ENCODE data around the gene KCNAB1.

KCNAB1 gene

DNA sequence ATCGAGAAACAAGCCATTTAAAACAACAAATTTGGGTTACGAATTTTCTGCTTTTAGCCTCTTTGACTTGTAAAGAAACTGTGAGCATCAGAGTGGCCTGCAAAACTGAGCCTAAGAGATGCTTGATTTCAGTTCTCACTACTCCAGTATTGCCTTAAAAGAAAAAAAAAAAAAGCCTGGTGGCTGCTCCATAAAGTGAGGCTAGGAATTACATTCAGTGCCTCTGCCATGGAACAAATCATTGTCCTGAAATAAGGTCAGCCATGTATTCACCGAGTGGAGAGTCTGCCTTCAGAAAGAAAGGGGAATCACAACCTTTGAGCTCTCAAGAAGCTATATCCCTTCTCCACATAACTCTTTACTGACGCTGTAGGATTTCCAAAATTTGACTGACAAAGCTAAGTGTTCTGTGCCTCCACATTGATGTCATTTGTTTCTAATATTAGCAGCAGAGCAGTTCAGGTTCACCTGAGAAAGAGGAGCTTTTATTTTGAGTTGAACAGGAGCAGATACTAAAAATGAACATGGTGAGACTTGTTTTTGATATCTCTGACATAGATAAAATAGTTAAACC is 297.3 kb downstream of the KCNAB1 start:
- DNase-seq: no peak

DNA sequence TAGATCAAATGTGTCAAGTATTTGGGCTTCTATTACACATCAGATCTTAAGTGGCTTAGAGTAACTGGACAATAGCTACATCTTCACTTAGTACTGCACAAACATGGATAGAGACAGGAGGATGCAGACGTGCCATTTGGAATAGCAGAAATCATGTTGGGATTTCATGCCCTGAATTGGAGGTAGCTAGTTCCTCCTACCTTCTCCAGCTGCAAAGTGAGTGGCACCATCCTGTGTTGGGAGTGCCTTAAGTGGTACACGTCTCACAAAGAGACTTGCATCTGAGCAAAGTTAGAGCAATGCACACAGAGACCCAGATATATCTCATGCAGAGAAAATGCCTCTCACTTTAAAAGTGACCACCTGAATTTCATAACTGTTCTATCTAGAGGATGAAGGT is 298.1 kb downstream of the KCNAB1 start:
- DNase-seq: no peak

- no peak for DNase-seq
These were observed 301.2 kb downstream of the KCNAB1 start for GRCh38 chr3:156421534-156421933.

GRCh38 chr3:156424758-156425157 is 304.4 kb downstream of the KCNAB1 start:
- DNase-seq: no peak

DNA sequence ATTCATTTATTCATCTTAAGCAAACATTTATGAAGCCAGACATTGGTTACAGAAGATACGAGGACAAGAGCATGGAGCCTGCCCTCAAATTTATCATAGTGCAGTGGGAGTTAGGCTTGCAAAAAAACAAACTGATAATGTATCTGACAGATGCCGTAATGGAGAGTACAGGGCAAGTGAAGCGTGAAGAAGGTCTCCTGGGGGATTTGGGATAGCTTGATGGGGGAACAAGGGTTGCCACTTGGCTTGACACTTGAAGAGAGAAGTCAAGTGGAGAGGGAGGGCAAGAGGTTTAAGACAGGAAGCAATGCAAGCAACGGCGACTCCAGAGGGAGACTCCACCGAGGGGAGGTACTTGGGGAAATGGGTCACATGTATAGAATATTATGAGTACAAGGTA is 305.3 kb downstream of the KCNAB1 start:
- no peak for DNase-seq

DNA sequence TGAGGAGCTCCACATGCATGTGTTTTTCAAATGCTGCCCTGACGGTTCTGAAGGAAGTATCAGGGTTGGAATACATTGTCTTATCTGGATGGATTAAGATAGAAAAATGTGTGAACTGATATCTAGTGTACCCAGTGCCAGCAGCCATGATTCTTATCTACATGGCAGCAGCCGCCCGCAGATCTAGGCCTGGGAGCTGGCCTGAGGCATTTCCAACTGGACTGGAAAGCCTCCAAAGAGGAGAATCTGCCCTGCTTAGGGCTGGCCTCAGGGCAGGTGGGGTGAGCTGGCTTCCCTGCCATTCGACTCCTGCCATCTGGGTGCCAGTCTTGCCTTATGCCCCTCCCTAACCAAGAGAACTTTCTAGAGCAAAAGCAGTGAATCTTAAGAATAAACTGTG is 308.7 kb downstream of the KCNAB1 start:
- no peak for DNase-seq

DNA sequence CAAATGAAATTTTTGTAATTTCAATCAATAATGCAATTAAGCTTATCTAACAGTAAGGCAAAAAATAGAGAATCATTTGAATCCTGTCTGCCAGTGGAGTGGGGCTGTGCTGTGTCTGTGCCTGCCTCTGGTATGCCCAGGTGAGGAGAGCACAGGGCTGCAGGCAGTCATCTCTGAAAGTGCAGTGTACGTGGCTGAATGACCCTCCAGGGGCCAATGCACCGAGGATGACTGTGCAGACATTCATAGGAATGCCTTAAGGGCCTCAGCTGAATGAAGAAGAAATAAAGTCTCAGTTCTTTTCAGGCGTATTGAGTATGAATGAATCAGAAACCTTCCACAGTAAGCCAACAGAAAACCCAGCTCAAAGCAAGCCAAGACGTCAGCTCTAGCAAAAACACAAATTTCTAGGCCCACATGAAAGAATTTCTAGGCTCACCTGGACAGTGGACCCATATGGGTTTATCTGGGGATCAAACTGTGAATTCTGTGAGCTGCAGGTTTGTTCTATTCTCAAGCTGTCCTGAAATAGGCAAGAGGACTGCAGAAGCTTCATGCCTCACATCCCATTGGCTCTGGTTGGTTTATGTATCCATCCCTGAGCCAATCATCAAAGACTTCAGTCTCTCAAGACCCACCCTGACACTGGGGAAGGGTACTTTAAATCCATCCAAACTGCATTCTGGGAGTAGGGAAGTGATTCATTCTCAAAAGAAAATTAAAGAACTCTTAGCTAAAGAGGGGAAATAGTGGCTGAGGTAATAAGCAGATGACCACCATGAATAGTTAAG is 311.2 kb downstream of the KCNAB1 start:
- DNase-seq: no peak

DNA sequence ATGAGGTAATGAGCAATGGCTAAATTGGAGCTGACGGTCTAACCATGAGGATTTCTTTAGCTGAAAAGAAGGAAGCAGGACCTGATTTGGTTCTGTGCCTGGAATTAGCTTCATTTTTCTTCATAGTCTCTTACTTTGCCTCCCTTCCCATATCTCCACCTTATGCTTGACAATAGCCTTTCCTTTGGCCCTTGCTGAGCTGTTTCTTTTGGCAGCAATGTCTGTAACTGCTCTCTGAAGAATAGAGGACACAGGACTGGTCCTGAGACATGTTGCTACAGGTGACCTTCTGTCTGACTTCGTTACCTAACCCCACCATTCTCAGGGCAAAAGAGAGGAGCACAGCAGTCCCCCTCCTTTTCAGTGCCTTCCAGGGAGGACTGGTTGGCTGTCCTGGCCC is 312.2 kb downstream of the KCNAB1 start:
- no peak for DNase-seq

DNA sequence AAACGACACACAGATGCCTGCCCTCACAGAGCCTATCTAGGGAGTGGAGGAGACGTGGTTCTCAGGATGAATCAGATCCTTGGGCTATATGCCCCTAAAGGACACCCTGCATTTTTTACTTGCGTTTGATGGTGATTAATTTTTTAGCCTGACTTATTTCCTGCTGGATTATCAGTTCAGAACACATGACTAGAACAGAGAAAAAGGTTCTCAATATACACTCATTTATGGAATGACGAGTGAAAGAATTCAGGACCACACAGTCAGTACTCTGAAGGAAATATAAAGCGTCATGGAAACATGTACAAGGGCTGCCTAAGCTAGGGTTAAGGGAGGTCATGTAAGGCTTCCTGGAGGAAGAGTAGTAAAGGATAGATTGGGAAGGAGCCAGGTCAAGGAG is 312.8 kb downstream of the KCNAB1 start:
- DNase-seq: no peak

DNA sequence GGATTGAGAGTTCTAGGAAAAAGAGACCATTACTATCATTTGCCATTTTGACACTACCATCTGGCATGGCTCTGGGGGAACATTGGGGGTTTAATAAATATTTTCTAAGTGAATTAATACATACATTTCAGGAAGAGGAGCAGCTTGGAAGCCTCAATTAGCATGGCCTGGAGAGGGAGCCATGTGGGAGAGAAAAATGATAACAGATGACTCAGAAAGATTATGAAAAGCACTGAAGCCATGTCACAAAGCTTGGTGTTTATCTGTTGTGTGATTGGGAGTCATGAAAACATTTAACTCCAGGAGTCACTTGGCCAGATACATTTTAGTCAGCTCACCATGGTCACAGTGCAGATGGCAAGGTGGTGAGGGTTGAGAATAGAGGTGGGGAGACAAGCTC is 313.5 kb downstream of the KCNAB1 start:
- DNase-seq: no peak

- DNase-seq: no peak
These were observed 314.5 kb downstream of the KCNAB1 start for GRCh38 chr3:156434921-156435320.

DNA sequence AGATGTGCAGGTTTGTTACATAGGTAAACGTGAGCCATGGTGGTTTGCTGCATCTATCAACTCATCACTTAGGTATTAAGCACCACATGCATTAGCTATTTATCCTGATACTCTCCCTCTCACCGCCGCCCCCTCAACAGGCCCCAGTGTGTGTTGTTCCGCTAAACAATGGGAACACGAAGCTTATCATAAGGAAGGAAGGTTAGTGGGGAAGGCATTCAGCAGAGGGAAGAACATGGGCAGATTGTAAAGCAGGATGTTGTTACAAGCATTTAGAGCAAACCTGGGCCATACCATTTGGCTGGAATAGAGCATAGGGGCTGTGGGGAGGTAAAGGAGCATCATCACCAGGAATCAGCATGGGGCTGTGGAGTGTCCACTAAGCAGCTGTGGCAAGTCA is 322.7 kb downstream of the KCNAB1 start:
- DNase-seq: no peak

DNA sequence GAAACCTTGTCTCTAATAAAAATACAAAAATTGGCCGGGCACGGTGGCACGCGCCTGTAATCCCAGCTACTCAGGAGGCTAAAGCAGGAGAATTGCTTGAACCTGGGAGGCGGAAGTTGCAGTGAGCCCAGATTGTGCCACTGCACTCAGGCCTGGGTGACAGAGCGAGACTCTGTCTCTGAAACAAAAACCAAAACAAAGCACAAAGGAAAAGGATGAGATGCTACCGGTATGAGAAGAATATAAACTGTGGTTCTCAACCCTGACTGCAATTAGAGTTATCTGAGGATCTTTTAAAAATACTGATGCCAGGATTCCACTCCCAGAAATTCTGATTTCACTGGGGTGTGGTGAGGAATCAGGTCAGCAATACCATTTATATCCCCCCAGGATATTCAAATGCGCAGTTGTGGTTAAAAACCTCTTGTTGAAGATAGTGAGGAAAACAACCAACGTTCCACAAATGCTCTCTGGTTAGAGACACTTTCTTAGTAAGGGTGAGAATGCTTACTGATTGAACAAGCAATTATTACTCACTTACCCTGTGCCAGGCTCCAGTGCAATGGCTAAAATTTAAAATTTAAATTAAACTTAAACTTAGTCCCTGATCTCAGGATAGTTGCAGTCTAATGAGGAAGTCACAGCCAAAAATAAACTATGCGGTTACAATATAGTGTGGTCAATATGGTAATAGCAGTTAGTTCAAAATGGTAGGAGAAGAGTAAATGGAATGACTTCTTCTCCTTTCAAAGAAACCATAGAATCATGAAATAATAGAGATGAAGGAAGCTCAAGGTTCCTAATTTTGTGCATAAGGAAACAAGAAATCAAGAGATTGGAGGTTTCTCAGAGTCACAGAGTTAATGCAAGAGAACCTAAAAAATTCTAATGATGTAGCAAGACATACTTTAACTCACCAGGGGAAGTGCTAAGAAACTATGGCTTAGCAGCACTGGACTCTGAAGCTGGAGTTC is 325.0 kb downstream of the KCNAB1 start:
- DNase-seq: no peak

DNA sequence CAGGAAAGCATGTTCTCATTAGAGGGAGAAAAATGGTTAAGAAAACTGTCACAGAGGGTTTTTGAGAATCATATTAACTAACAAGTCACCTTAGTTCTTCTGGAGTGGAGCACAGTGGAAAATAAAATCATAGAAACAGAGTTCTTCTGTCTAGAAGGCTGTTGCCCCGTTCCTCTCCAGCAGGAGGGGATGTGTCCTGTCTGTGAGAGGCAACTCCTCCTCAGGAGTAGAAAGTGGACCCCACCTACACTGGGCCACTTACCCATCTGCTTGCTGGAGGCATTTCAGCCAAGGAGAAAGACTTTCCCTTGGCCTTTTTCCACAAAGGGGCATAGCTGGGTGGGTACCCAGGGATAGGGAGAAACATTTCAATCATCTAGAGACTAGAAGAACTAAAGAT is 327.9 kb downstream of the KCNAB1 start:
- peak; percentile 39 for DNase-seq

DNA sequence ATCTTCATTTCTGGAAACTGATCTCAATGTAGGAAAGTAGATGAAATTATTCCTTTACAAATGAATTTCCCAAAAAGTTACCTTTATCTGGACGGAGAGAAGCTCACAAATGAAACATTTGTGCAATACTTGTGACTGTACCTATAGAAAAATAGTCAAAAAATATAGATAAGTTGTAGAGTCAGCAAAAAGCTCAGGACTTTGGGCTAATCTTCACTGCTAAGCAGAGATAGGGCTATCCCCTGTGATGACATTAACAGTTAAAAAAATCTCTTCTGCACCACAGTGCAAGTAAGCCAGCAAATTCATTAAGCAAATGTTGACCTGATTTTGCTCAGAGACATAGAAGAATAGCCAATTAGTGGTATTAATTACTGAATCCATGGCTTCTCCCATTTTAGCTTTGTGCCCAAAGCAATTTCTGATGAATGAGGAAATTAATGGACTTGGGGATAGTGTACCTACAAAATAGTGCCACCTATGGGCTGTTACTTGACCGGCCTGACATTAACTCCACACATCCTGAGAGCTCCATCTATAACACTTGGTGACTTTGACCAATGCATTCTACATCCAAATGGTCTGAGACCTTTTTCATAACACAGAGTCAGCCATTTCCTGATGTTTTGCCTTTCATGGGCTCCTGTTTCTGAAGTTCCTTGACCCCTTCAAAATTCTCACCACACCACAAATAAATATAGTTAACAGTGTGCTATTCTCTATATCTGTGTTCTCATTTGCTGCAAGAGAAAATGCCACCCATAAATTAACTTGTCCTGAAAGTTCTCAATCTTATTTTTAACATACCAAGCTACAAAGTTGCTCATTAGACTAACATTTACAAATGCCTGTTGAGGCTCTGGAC is 329.6 kb downstream of the KCNAB1 start:
- DNase-seq: peak; percentile 19

DNA sequence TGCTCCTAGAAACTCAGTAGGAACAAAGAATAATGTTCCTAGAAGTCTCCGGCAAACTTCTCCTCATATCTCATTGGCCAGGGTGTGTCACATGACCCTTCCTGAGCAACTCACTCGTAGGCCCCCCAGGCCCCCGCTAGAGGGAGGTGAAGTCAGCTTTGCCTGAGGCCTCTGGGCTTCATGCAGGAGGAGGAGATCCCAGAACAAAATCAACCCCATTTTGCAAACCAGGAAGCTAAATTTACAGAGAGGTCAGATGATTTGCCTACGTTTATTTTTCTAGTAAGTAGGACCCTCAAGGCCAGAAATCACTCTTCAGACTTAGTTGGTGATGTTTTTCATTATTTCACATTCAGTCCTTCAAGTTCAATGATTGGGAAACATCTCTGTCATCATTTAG is 335.5 kb downstream of the KCNAB1 start:
- DNase-seq: no peak

DNA sequence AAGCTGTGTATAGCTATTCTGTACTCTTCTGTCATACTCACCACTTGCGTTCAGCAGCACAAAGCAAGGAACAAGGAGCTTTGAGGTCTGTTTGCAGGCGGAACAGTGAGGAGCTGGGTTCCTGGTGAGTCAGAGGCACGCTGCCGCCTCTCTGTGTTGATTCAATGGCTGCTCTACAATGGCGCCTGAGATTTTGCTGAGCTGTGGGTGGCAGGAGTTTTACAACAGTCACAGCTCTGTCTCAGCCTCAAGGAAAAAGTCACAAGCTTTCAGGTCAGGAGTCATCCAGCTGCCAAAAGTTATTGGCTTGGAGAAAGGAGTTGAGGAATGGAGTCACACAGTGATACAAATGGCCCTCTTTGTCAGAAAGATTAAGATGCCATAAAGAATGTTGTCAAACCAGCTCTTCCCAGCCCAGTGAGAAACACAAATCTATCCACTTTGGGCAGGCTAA is 336.4 kb downstream of the KCNAB1 start:
- DNase-seq: no peak

DNA sequence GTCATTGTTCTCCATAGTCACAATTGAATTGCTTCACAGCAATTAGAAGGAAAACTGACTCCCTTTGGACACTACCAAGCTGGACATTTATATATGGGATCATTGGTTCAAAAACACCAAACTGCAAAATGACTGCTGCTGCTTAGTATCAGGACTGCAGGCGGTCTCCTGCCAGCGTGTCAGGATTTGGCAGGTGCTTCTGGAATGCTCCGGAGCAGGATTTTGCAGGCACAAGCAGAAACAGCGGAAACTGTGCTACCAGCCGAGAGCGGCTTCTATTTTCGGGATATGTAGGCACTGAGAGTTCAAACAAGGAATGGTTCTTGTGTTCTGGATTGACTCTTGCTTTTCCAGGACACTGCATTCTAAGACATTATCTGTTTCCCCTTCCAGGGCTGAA is 339.1 kb downstream of the KCNAB1 start:
- no peak for DNase-seq

DNA sequence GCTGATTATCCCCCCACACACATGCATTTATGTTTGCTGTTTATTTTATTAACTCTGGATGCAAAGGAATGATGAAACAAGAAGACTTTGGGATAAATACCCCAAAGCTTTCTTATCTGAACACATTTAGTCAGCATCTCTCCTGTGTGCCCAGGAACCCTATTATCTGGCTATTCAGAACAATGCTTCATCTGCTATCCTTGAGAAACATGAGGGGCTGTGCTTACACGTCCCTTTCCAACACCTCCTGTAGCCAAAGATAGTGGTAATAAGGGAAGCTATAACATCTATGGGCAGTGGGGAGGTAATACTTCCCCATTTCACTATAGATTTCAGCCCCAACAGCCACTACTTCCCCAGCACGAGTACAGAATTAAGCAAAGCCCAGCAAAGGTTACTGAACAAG is 339.8 kb downstream of the KCNAB1 start:
- no peak for DNase-seq

- DNase-seq: no peak
These were observed 341.5 kb downstream of the KCNAB1 start for GRCh38 chr3:156461889-156462288.

- DNase-seq: no peak
These were observed 342.7 kb downstream of the KCNAB1 start for GRCh38 chr3:156463123-156463522.

DNA sequence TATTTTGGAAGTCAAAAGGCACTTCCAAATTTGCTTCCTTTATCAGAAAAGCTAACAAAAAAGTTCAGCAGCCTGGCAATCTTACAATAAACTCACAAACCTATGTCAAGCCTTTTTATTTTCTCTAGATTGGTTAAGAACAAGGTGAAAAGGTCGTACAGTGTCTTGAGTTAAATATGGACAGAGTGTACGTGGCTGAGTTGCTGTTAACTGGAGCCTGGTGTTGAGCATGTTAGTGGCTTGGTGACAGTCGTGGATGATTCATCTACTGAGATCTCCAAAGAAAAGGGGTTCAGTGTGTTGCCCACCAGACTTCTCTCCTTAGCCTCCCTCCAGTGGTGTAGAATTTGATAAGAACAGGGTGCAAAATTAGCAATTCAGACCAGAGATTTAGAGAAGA is 344.8 kb downstream of the KCNAB1 start:
- DNase-seq: no peak

DNA sequence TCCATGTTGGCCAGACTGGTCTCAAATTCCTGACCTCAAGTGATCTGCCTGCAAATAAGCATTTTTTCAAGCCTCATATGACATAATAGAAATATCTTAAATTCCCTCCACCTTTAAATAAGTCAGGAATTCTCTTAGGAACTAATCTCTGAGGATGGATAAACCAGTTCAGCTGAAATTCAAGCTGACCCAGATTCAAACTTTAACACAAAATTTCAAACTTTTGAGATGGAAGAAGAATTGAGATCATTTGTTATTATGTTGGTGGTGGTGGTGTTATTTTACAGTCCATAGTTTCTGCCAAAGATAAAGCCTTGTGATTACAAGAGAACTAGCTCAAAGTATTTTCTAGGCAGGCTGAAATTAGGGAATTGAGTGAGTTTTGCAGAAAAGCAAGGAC is 349.1 kb downstream of the KCNAB1 start:
- DNase-seq: no peak
